HEK293 (cell line): ENCODE data around the gene PLEKHA1.

Experiments
- CTCF ChIA-PET: fragments of 350-600 bp; formaldehyde crosslinking; extraction: SDS; loops from one replicate; lab custom pipeline; 2021; ENCODE audit warnings: antibody characterized with exemption; lab: Yijun Ruan, JAX
- POLR2A ChIA-PET: fragments of 300-600 bp; formaldehyde crosslinking; extraction: SDS; loops from one replicate; lab custom pipeline; 2020; ENCODE audit warnings: antibody characterized with exemption, inconsistent platforms; lab: Yijun Ruan, JAX
- H3K27ac ChIP-seq: fragments of 200-500 bp; sonication (Bioruptor generic); 2 replicates; pipeline ENCODE4 v1.5.1; 2014; ENCODE audit warnings: low read depth, low read length, control low read depth, inconsistent platforms; ENCODE audit errors: extremely low read depth
- H3K36me3 ChIP-seq, 2 experiments: fragments of 200-500 bp in 1 of 2; sonication (Bioruptor generic) in 1 of 2; 1 replicate in 1 of 2; 2 replicates in 1 of 2; pipeline ENCODE4 v1.5.1; 2014 to 2017; ENCODE audit warnings: inconsistent platforms in 2 of 2, low read length in 2 of 2; ENCODE audit not compliant: control insufficient read depth in 2 of 2, insufficient read depth in 1 of 2
- H3K4me1 ChIP-seq: fragments of 200-500 bp; sonication (Bioruptor generic); 2 replicates; pipeline ENCODE4 v1.5.1; 2014; ENCODE audit warnings: mild to moderate bottlenecking, low read length, inconsistent platforms; ENCODE audit not compliant: control insufficient read depth, insufficient read depth
- H3K4me3 ChIP-seq: 2 replicates; pipeline ENCODE4 v1.5.1; 2011; ENCODE audit warnings: low read depth, mild to moderate bottlenecking, control low read depth, low read length, moderate library complexity
- H3K9me3 ChIP-seq: fragments of 200-500 bp; sonication (Bioruptor generic); 2 replicates; pipeline ENCODE4 v1.5.1; 2014; ENCODE audit warnings: low read depth, low read length, inconsistent platforms; ENCODE audit not compliant: control insufficient read depth, insufficient read depth
- KLF1 ChIP-seq: fragments of 450-650 bp; formaldehyde crosslinking; IDR thresholded peaks from 2 replicates; pipeline ENCODE4 v1.5.1; 2016; ENCODE audit warnings: missing biosample characterization, missing genetic modification characterization
- KLF16 ChIP-seq: fragments of 450-650 bp; formaldehyde crosslinking; IDR thresholded peaks from 2 replicates; pipeline ENCODE4 v1.5.1; 2017; ENCODE audit warnings: missing biosample characterization, missing genetic modification characterization
- MZF1 ChIP-seq: fragments of 450-650 bp; formaldehyde crosslinking; IDR thresholded peaks from 2 replicates; pipeline ENCODE4 v1.5.1; 2017; ENCODE audit warnings: missing biosample characterization, missing genetic modification characterization, borderline replicate concordance
- PBX3 ChIP-seq: sonication (generic); formaldehyde crosslinking; IDR thresholded peaks from 2 replicates; pipeline ENCODE4 v1.8.1; 2022; ENCODE audit warnings: mild to moderate bottlenecking, moderate library complexity, missing genetic modification reagents
- PRDM2 ChIP-seq: fragments of 450-650 bp; formaldehyde crosslinking; IDR thresholded peaks from 2 replicates; pipeline ENCODE4 v1.5.1; 2016; ENCODE audit warnings: missing biosample characterization, missing genetic modification characterization, borderline replicate concordance
- SCRT1 ChIP-seq: fragments of 450-650 bp; formaldehyde crosslinking; IDR thresholded peaks from 2 replicates; pipeline ENCODE4 v1.5.1; 2016; ENCODE audit warnings: missing biosample characterization, missing genetic modification characterization, borderline replicate concordance
- SP2 ChIP-seq: fragments of 450-650 bp; formaldehyde crosslinking; IDR thresholded peaks from 2 replicates; pipeline ENCODE4 v1.5.1; 2016; ENCODE audit warnings: missing biosample characterization, missing genetic modification characterization
- ZBTB48 ChIP-seq: fragments of 450-650 bp; formaldehyde crosslinking; IDR thresholded peaks from 2 replicates; pipeline ENCODE4 v1.5.1; 2016; ENCODE audit warnings: missing biosample characterization, missing genetic modification characterization
- ZBTB49 ChIP-seq: fragments of 450-650 bp; formaldehyde crosslinking; IDR thresholded peaks from 2 replicates; pipeline ENCODE4 v1.5.1; 2016; ENCODE audit warnings: missing biosample characterization, missing genetic modification characterization, low read depth
- ZNF10 ChIP-seq: fragments of 450-650 bp; formaldehyde crosslinking; IDR thresholded peaks from 2 replicates; pipeline ENCODE4 v1.5.1; 2017; ENCODE audit warnings: missing biosample characterization, missing genetic modification characterization
- ZNF132 ChIP-seq: fragments of 450-650 bp; formaldehyde crosslinking; IDR thresholded peaks from 2 replicates; pipeline ENCODE4 v1.5.1; 2017; ENCODE audit warnings: missing biosample characterization, missing genetic modification characterization, borderline replicate concordance
- ZNF157 ChIP-seq: fragments of 450-650 bp; formaldehyde crosslinking; IDR thresholded peaks from 2 replicates; pipeline ENCODE4 v1.5.1; 2016; ENCODE audit warnings: missing biosample characterization, missing genetic modification characterization
- ZNF16 ChIP-seq: fragments of 450-650 bp; formaldehyde crosslinking; IDR thresholded peaks from 2 replicates; pipeline ENCODE4 v1.5.1; 2016; ENCODE audit warnings: low read depth, missing biosample characterization, missing genetic modification characterization
- ZNF202 ChIP-seq: fragments of 450-650 bp; formaldehyde crosslinking; IDR thresholded peaks from 2 replicates; pipeline ENCODE4 v1.5.1; 2016; ENCODE audit warnings: missing biosample characterization, missing genetic modification characterization, borderline replicate concordance
- ZNF239 ChIP-seq: fragments of 450-650 bp; formaldehyde crosslinking; IDR thresholded peaks from 2 replicates; pipeline ENCODE4 v1.5.1; 2016; ENCODE audit warnings: missing biosample characterization, missing genetic modification characterization
- ZNF366 ChIP-seq: fragments of 450-650 bp; formaldehyde crosslinking; conservative IDR thresholded peaks from 2 replicates; pipeline ENCODE4 v1.5.1; 2016; ENCODE audit warnings: missing biosample characterization, missing genetic modification characterization
- ZNF521 ChIP-seq: fragments of 450-650 bp; formaldehyde crosslinking; IDR thresholded peaks from 2 replicates; pipeline ENCODE4 v1.5.1; 2017; ENCODE audit warnings: missing biosample characterization, mild to moderate bottlenecking, missing genetic modification characterization
- ZNF555 ChIP-seq: fragments of 450-650 bp; formaldehyde crosslinking; conservative IDR thresholded peaks from 2 replicates; pipeline ENCODE4 v1.5.1; 2017; ENCODE audit warnings: missing biosample characterization, mild to moderate bottlenecking, missing genetic modification characterization, inconsistent platforms
- ZNF585B ChIP-seq: fragments of 450-650 bp; formaldehyde crosslinking; IDR thresholded peaks from 2 replicates; pipeline ENCODE4 v1.5.1; 2016; ENCODE audit warnings: missing biosample characterization, missing genetic modification characterization
- ZNF623 ChIP-seq: fragments of 450-650 bp; formaldehyde crosslinking; IDR thresholded peaks from 2 replicates; pipeline ENCODE4 v1.5.1; 2016; ENCODE audit warnings: missing biosample characterization, missing genetic modification characterization
- ZNF670 ChIP-seq: fragments of 450-650 bp; formaldehyde crosslinking; IDR thresholded peaks from 2 replicates; pipeline ENCODE4 v1.5.1; 2016; ENCODE audit warnings: missing biosample characterization, missing genetic modification characterization, low read depth
- ZNF785 ChIP-seq: fragments of 450-650 bp; formaldehyde crosslinking; IDR thresholded peaks from 2 replicates; pipeline ENCODE4 v1.5.1; 2016; ENCODE audit warnings: missing biosample characterization, missing genetic modification characterization
- ZNF843 ChIP-seq: fragments of 450-650 bp; formaldehyde crosslinking; IDR thresholded peaks from 2 replicates; pipeline ENCODE4 v1.5.1; 2016; ENCODE audit warnings: missing biosample characterization, missing genetic modification characterization

PLEKHA1 gene

GRCh38 chr10:122333037-122333436 is 41.5 kb upstream of the PLEKHA1 start:
- H3K27ac ChIP-seq: no peak overlapping the region
- ChIA-PET POLR2A (no interaction called here), CTCF (interaction anchor here (0.6 to 1.4 kb wide), 4 partner anchors 10 to 102 kb away, joined by 3 to 4 read pairs (median 4); no protein-coding TSS in a partner anchor)
- no peaks in the 10 kb centered on the region for H3K9me3 ChIP-seq
- no peaks in the 10 kb centered on the region for H3K36me3 ChIP-seq
- TF ChIP-seq ZNF16 (tag by site-specific recombination): no peak
- TF ChIP-seq ZNF366 (tag by site-specific recombination): no peak
- no peak overlapping the region for H3K4me3 ChIP-seq
- no peaks in the 10 kb centered on the region for H3K4me1 ChIP-seq

- POLR2A ChIA-PET: no interaction called here
- CTCF ChIA-PET: no interaction called here
- H3K36me3 ChIP-seq: no peaks in the 10 kb centered on the region
- no peaks in the 10 kb centered on the region for H3K9me3 ChIP-seq
- no peaks in the 10 kb centered on the region for H3K4me1 ChIP-seq
- TF ChIP-seq ZNF239: no peak
- TF ChIP-seq SP2 (tag by site-specific recombination): no peak
- TF ChIP-seq ZNF132 (tag by site-specific recombination): no peak
- no peak for TF ChIP-seq ZBTB48 (tag by site-specific recombination)
- TF ChIP-seq ZNF10 (tag by site-specific recombination): no peak
- no peak for TF ChIP-seq ZNF623 (tag by site-specific recombination)
- no peak for TF ChIP-seq ZNF521 (tag by site-specific recombination)
- TF ChIP-seq KLF16: no peak
- TF ChIP-seq KLF1 (tag by site-specific recombination): no peak
- TF ChIP-seq ZNF843 (tag by site-specific recombination): no peak
- TF ChIP-seq ZBTB49 (tag by site-specific recombination): no peak
- no peak for TF ChIP-seq ZNF785 (tag by site-specific recombination)
- no peak for TF ChIP-seq SCRT1 (tag by site-specific recombination)
- no peak for TF ChIP-seq ZNF670 (tag by site-specific recombination)
- no peak for TF ChIP-seq PBX3 (CRISPR knock-in tag)
- TF ChIP-seq ZNF366 (tag by site-specific recombination): no peak
- no peak for TF ChIP-seq ZNF585B (tag by site-specific recombination)
- no peak for TF ChIP-seq MZF1
- no peak for TF ChIP-seq ZNF555 (tag by site-specific recombination)
- H3K27ac ChIP-seq: no peak overlapping the region
- no peak overlapping the region for H3K4me3 ChIP-seq
Observed at GRCh38 chr10:122336332-122336731, 38.2 kb upstream of the PLEKHA1 start.

- ChIA-PET CTCF (no interaction called here), POLR2A (no interaction called here)
- no peak overlapping the region for H3K27ac ChIP-seq
- TF ChIP-seq PBX3 (CRISPR knock-in tag): no peak
- no peak for TF ChIP-seq ZNF157 (tag by site-specific recombination)
- no peak for TF ChIP-seq ZNF202 (tag by site-specific recombination)
- TF ChIP-seq PRDM2 (tag by site-specific recombination): no peak
- no peak for TF ChIP-seq ZNF239
Observed at GRCh38 chr10:122336961-122337360, 37.5 kb upstream of the PLEKHA1 start.

More at GRCh38 chr10:122336961-122337360, 37.5 kb upstream of the PLEKHA1 start:
- Histone ChIP-seq H3K4me1 (no peaks in the 10 kb centered on the region), H3K4me3 (no peak overlapping the region), H3K36me3 (no peaks in the 10 kb centered on the region), H3K9me3 (no peaks in the 10 kb centered on the region)
